Inflammatory macrophage (primary cell): ENCODE results near the gene AP5Z1.

Experiments
- DNase-seq, 2 donors: peaks; one replicate each; pipeline ENCODE4 v3.0.0-alpha.2; 2020 to 2022

AP5Z1 gene

GRCh38 chr7:4766666-4767519, 8.5 kb upstream of the AP5Z1 start:
- DNase-seq: no peak

- DNase-seq: no peak
These were observed 6.5 kb upstream of the AP5Z1 start for GRCh38 chr7:4768597-4769569.

GRCh38 chr7:4769761-4770160, 5.7 kb upstream of the AP5Z1 start:
- no peak for DNase-seq

- no peak for DNase-seq
These were observed 4.5 kb upstream of the AP5Z1 start for GRCh38 chr7:4770886-4771285.

- DNase-seq: no peak
These were observed 3.7 kb upstream of the AP5Z1 start for GRCh38 chr7:4771737-4772136.

GRCh38 chr7:4772306-4772705, 3.1 kb upstream of the AP5Z1 start:
- DNase-seq: no peak

- no peak for DNase-seq
These were observed 1.4 kb upstream of the AP5Z1 start for GRCh38 chr7:4774007-4774406.

GRCh38 chr7:4774658-4775249, 669 bp upstream of the AP5Z1 start:
- peak; percentile 66 to 70 for DNase-seq

GRCh38 chr7:4775848-4776623, 613 bp downstream of the AP5Z1 start:
- peak; percentile 51 to 74 for DNase-seq

- no peak for DNase-seq
These were observed 3.7 kb downstream of the AP5Z1 start for GRCh38 chr7:4779118-4779517.

- DNase-seq: no peak
These were observed 6.1 kb downstream of the AP5Z1 start for GRCh38 chr7:4781366-4782069.

- DNase-seq: no peak
These were observed 7.2 kb downstream of the AP5Z1 start for GRCh38 chr7:4782333-4783291.

- no peak for DNase-seq
These were observed 7.8 kb downstream of the AP5Z1 start for GRCh38 chr7:4783292-4783652.

- no peak for DNase-seq
These were observed 8.4 kb downstream of the AP5Z1 start for GRCh38 chr7:4783762-4784351.

- no peak for DNase-seq
These were observed 9.4 kb downstream of the AP5Z1 start for GRCh38 chr7:4784799-4785198.

- no peak for DNase-seq
These were observed 9.9 kb downstream of the AP5Z1 start for GRCh38 chr7:4785371-4785770.

GRCh38 chr7:4786015-4786414, 10.6 kb downstream of the AP5Z1 start:
- DNase-seq: no peak

GRCh38 chr7:4787541-4787940, 12.1 kb downstream of the AP5Z1 start:
- DNase-seq: no peak

- no peak for DNase-seq
These were observed 12.7 kb downstream of the AP5Z1 start for GRCh38 chr7:4787947-4788626.
